NCI-H2081 (cell line): ENCODE data around the gene BIRC6.
"Not testable (repeated sequence)": the region's sequence is repeated elsewhere in the genome, so short reads cannot be mapped to it uniquely, and the experiment has no call there.

ENCODE experiments used
- DNase-seq, 2 experiments: peaks; one replicate each; lab custom pipeline; 2025; lab: John Stamatoyannopoulos, UW

The BIRC6 gene

GRCh38 chr2:32452338-32453064 is 95.7 kb downstream of the BIRC6 start:
- DNase-seq: no peak

- peak in 1 of 2 experiments; percentile 38 for DNase-seq
Measured at GRCh38 chr2:32453242-32454062, 96.6 kb downstream of the BIRC6 start.

GRCh38 chr2:32455816-32456215 is 99.0 kb downstream of the BIRC6 start:
- DNase-seq: no peak

GRCh38 chr2:32456808-32457207 is 100.0 kb downstream of the BIRC6 start:
- no peak for DNase-seq

- DNase-seq: no peak
Measured at GRCh38 chr2:32457814-32458213, 101.0 kb downstream of the BIRC6 start.

GRCh38 chr2:32460861-32461260 is 104.0 kb downstream of the BIRC6 start:
- DNase-seq: not testable (repeated sequence)

- no peak for DNase-seq
Measured at GRCh38 chr2:32463110-32463509, 106.3 kb downstream of the BIRC6 start.

GRCh38 chr2:32464431-32464830 is 107.6 kb downstream of the BIRC6 start:
- no peak for DNase-seq

GRCh38 chr2:32472605-32473004 is 115.8 kb downstream of the BIRC6 start:
- no peak for DNase-seq

- no peak for DNase-seq
Measured at GRCh38 chr2:32474381-32474780, 117.6 kb downstream of the BIRC6 start.

- DNase-seq: no peak
Measured at GRCh38 chr2:32478889-32479620, 122.2 kb downstream of the BIRC6 start.

GRCh38 chr2:32479993-32480392 is 123.2 kb downstream of the BIRC6 start:
- no peak for DNase-seq

GRCh38 chr2:32482471-32482870 is 125.6 kb downstream of the BIRC6 start:
- DNase-seq: no peak

GRCh38 chr2:32484937-32485336 is 128.1 kb downstream of the BIRC6 start:
- DNase-seq: no peak

GRCh38 chr2:32485399-32485798 is 128.6 kb downstream of the BIRC6 start:
- DNase-seq: no peak

- DNase-seq: no peak
Measured at GRCh38 chr2:32489061-32489460, 132.2 kb downstream of the BIRC6 start.

GRCh38 chr2:32491346-32491745 is 134.5 kb downstream of the BIRC6 start:
- DNase-seq: no peak

- no peak for DNase-seq
Measured at GRCh38 chr2:32495139-32495538, 138.3 kb downstream of the BIRC6 start.

- no peak for DNase-seq
Measured at GRCh38 chr2:32496662-32497061, 139.8 kb downstream of the BIRC6 start.

- DNase-seq: no peak
Measured at GRCh38 chr2:32498306-32498705, 141.5 kb downstream of the BIRC6 start.

- DNase-seq: peak in 1 of 2 experiments; percentile 6
Measured at GRCh38 chr2:32502941-32503340, 146.1 kb downstream of the BIRC6 start.

- no peak for DNase-seq
Measured at GRCh38 chr2:32504877-32505478, 148.2 kb downstream of the BIRC6 start.
